ENCODE measurements around the gene FAM83B.

FAM83B gene

GRCh38 chr6:54875539-54875938, 29.0 kb downstream of the FAM83B start:
- Histone ChIP-seq H3K9me2 (ENCODE audit: low read depth, low read length) (no peaks in the 10 kb centered on the region), H3K9me3 (ENCODE audit: low read length) (no peaks in the 10 kb centered on the region), H3K4me3 (ENCODE audit: low read depth, low read length, poor library complexity, severe bottlenecking) (no peak overlapping the region), H3K36me3 (ENCODE audit: insufficient read depth, low read length) (no peaks in the 10 kb centered on the region), H3K27ac (ENCODE audit: low read depth, low read length, poor library complexity, severe bottlenecking) (no peak overlapping the region), H3K4me1 (ENCODE audit: insufficient read depth, low read length, severe bottlenecking) (no peaks in the 10 kb centered on the region), H3K4me2 (ENCODE audit: low read length) (no peak overlapping the region), H3K27me3 (ENCODE audit: insufficient read depth, low read length) (no peaks in the 10 kb centered on the region), H3K9ac (ENCODE audit: low read length) (no peak overlapping the region), H2AFZ (ENCODE audit: low read length) (no peak overlapping the region), H3K79me2 (ENCODE audit: insufficient read depth, low read length) (no peaks in the 10 kb centered on the region), H4K20me1 (ENCODE audit: insufficient read depth, low read length) (no peaks in the 10 kb centered on the region), H3F3A (ENCODE audit: insufficient read depth, low read length) (no peaks in the 10 kb centered on the region)
- TF ChIP-seq EZH2 (IDR thresholded peaks at IDR 0.05; ENCODE audit: borderline replicate concordance, low read length) (no peak), CTCF (IDR thresholded peaks at IDR 0.05; ENCODE audit: low read length) (no peak)

GRCh38 chr6:54876365-54876764, 29.8 kb downstream of the FAM83B start:
- Histone ChIP-seq H3K4me2 (ENCODE audit: low read length) (no peak overlapping the region), H3K27me3 (ENCODE audit: insufficient read depth, low read length) (no peaks in the 10 kb centered on the region), H3K4me3 (ENCODE audit: low read depth, low read length, poor library complexity, severe bottlenecking) (no peak overlapping the region), H3K9me3 (ENCODE audit: low read length) (no peaks in the 10 kb centered on the region), H3K9me2 (ENCODE audit: low read depth, low read length) (no peaks in the 10 kb centered on the region), H3K9ac (ENCODE audit: low read length) (no peak overlapping the region), H3K4me1 (ENCODE audit: insufficient read depth, low read length, severe bottlenecking) (no peaks in the 10 kb centered on the region), H3K27ac (ENCODE audit: low read depth, low read length, poor library complexity, severe bottlenecking) (no peak overlapping the region), H4K20me1 (ENCODE audit: insufficient read depth, low read length) (no peaks in the 10 kb centered on the region), H3K36me3 (ENCODE audit: insufficient read depth, low read length) (no peaks in the 10 kb centered on the region), H3K79me2 (ENCODE audit: insufficient read depth, low read length) (no peaks in the 10 kb centered on the region), H2AFZ (ENCODE audit: low read length) (no peak overlapping the region), H3F3A (ENCODE audit: insufficient read depth, low read length) (no peaks in the 10 kb centered on the region)
- no peak for TF ChIP-seq EZH2 (IDR thresholded peaks at IDR 0.05; ENCODE audit: borderline replicate concordance, low read length)
- TF ChIP-seq CTCF (IDR thresholded peaks at IDR 0.05; ENCODE audit: low read length), result no peak

GRCh38 chr6:54876871-54877270, 30.3 kb downstream of the FAM83B start:
- no peaks in the 10 kb centered on the region for H3F3A ChIP-seq (ENCODE audit: insufficient read depth, low read length)
- no peaks in the 10 kb centered on the region for H3K27me3 ChIP-seq (ENCODE audit: insufficient read depth, low read length)
- no peak for TF ChIP-seq EZH2 (IDR thresholded peaks at IDR 0.05; ENCODE audit: borderline replicate concordance, low read length)
- TF ChIP-seq CTCF (IDR thresholded peaks at IDR 0.05; ENCODE audit: low read length), result no peak
- H4K20me1 ChIP-seq (ENCODE audit: insufficient read depth, low read length), result no peaks in the 10 kb centered on the region
- H3K79me2 ChIP-seq (ENCODE audit: insufficient read depth, low read length), result no peaks in the 10 kb centered on the region
- H3K9me3 ChIP-seq (ENCODE audit: low read length), result no peaks in the 10 kb centered on the region
- no peaks in the 10 kb centered on the region for H3K36me3 ChIP-seq (ENCODE audit: insufficient read depth, low read length)
- H3K9me2 ChIP-seq (ENCODE audit: low read depth, low read length), result no peaks in the 10 kb centered on the region
- H3K4me1 ChIP-seq (ENCODE audit: insufficient read depth, low read length, severe bottlenecking), result no peaks in the 10 kb centered on the region
- H3K9ac ChIP-seq (ENCODE audit: low read length), result no peak overlapping the region
- H3K4me2 ChIP-seq (ENCODE audit: low read length), result no peak overlapping the region
- no peak overlapping the region for H3K27ac ChIP-seq (ENCODE audit: low read depth, low read length, poor library complexity, severe bottlenecking)
- H2AFZ ChIP-seq (ENCODE audit: low read length), result no peak overlapping the region
- H3K4me3 ChIP-seq (ENCODE audit: low read depth, low read length, poor library complexity, severe bottlenecking), result no peak overlapping the region
